ENCODE data around the gene DPP6. TPM values are rescaled to one million over a fixed set of nuclear protein-coding genes. Genes with fewer than 3 reads are reported as not detected.
"Not testable (repeated sequence)": the region's sequence is repeated elsewhere in the genome, so short reads cannot be mapped to it uniquely, and the experiment has no call there.

Gene DPP6
- polyA plus RNA-seq = under 1 TPM in 2 of 3 donors, not detected in 1; 0.06 to 0.68 TPM

DNA sequence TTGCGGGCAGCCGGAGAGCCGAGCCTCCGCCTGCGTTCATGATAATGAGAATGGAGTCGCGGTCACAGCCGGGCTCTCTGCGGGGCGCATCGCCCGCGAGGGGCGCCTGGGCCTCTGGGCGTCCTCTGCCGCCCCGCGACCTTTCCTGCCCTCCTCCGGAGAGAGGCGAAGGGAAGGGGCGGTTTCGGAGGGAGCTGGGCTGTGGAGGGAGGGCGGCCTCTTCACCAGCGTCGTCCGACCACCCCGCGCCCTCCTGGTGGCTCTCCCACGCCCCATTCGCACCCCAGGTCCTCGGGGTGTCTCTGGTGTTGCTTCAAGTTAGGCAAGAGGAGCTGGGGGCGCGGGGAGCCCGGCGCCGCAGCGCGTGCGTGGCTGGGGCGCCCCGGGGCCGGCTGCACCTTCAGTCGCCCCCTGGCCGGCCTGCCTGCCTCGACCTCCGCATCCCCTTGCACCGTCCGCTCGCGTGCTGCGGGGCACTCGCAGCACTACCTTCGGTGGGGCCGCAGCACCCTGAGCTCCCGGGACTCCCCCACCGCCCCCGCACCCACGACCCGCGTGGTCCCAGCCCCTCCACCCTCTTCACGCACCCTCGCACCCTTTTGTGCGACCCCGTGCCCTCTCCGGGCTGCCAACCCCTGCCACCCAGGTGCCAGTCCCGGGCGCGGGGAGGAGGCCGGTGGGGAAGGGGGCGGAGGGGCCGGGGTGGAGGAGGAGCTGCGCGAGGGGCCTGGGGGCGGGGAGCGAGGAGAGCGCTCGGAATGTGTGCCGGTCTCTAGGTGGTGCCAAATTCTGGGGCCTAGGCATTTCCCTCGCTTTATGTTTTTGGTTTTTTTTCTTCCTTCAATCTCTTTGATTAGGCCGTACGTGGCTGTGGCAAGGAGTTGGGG is at the start of gene DPP6:
TSS of gene DPP6 (plus strand) at position 756 of the 887 bp plus-strand sequence.
- 1 to 3% (median 3%) methylated on average over 16 to 47 of the region's 81 CpGs for whole genome bisulfite sequencing, 3 donors
- H3K27ac ChIP-seq (ENCODE audit: low read depth, low read length) = not testable (repeated sequence)

- H3K27ac ChIP-seq (ENCODE audit: low read depth, low read length) = not testable (repeated sequence)
- WGBS, 3 donors = 52 to 96% (median 70%) methylated on average over 2 of the region's 3 CpGs
These were observed 42.7 kb upstream of the DPP6 start for GRCh38 chr7:154009423-154009911.

DNA sequence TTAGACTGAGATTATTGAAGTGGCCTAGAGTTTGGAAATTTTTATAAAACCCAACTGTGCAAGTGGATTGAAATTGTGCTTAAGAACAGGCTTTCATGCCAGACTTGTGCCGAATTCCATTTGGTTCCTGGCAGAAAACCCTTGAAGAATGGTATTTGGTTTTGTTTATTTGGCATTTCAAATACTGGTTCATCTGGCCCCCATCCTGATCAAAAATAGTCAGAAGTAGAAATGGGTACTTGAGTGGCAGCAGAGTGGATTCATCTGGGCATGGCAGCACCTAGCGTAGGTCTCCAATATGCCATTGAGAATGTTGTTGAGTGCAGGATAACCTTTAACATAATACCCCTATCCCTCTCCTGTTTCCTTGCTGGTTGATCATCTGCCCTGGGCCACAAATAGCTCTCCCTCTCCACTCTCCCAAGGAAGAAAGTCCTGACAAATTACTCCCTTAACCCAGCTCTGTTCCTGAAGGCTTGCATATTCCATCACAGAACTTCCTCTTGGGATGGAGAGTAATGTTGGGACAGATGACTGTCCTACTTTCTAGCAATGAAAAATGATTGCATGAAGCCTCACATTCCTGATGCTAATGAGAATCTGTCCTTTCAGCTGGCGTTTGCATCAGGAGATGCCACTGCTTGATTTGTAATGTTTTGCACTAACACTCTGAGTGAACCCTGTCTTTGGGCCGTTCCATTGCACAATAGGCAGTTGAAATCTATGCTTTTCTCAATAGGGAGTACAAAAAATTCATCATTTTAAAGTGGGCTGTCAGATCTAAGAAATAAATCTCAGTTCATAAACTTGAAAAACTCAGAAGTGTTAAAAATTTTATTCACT is 41.3 kb upstream of the DPP6 start:
- not testable (repeated sequence) for H3K27ac ChIP-seq (ENCODE audit: low read depth, low read length)
- WGBS, 3 donors = 64 to 68% (median 65%) methylated on average over 4 of the region's 4 CpGs

GRCh38 chr7:154012800-154013199 is 39.4 kb upstream of the DPP6 start:
- not testable (repeated sequence) for H3K27ac ChIP-seq (ENCODE audit: low read depth, low read length)
- WGBS, 3 donors = 56 to 64% (median 63%) methylated on average over 3 of the region's 3 CpGs

- not testable (repeated sequence) for H3K27ac ChIP-seq (ENCODE audit: low read depth, low read length)
- whole genome bisulfite sequencing, 3 donors = 72 to 86% (median 83%) methylated on average over 6 of the region's 6 CpGs
These were observed 36.6 kb upstream of the DPP6 start for GRCh38 chr7:154015636-154016035.

DNA sequence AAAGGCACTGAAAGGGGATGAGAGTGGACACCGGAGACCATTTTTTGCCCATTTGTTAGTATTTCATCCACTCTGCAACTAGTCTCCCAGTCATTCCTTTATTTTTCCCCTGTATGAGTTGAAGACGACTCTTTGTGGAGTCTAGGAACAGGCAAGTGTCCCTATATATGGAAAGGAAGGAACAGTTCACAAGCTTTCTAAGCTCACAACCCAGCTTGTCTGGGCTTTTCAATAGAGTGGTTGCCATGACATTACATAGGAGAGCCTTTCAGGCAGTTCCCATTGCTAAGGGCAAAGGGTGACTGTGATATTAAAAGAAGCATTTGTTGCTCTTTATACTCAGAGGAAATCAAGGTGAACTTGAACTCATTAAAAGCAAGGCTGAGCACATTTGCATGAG is 33.8 kb upstream of the DPP6 start:
- not testable (repeated sequence) for H3K27ac ChIP-seq (ENCODE audit: low read depth, low read length)
- 63 to 81% (median 79%) methylated on average over 2 of the region's 2 CpGs for WGBS, 3 donors

GRCh38 chr7:154027805-154028204 is 24.4 kb upstream of the DPP6 start:
- H3K27ac ChIP-seq (ENCODE audit: low read depth, low read length) = not testable (repeated sequence)
- 72 to 86% (median 76%) methylated on average over 7 to 8 of the region's 8 CpGs for WGBS, 3 donors

- H3K27ac ChIP-seq (ENCODE audit: low read depth, low read length) = not testable (repeated sequence)
- WGBS, 3 donors = 60 to 67% (median 66%) methylated on average over 9 to 11 of the region's 11 CpGs
These were observed 21.6 kb upstream of the DPP6 start for GRCh38 chr7:154030476-154031080.

DNA sequence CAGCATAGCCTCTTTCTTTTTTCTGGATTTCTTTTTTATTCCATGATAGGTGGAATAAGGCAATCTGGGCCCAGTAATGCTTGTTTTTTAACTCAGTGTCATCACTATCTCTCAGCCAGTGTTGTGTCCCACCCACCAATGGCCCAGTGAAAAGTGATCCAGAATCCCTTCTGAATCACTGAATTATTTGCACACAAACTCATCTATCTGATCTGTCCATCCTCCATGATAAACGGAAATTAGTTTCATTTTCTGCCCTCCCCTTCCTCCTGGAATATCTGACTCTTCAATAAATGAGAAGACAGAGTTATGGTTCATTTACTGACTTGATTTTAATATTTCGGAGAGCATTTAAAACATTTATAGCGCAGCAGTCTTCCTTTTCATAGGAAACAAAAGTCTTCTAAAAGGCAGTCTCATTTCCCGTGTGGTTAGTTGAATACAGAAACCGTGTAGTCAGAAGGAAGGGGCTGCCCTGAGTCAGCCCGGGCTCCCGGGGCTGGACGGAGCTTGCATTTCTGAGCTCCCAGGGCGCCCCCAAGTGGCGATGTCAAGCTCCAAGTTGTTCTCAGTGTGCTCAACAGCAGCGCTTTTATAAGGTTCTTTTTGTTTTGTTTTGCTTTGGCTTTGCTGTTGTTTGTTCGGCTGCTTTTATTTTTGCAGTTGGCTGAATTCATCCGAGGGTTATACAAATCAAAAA is 12.6 kb upstream of the DPP6 start:
- WGBS, 3 donors = 2 to 4% methylated on average over 7 of the region's 13 CpGs; no CpG with 5 or more reads in 1 of the 3 donors
- not testable (repeated sequence) for H3K27ac ChIP-seq (ENCODE audit: low read depth, low read length)

DNA sequence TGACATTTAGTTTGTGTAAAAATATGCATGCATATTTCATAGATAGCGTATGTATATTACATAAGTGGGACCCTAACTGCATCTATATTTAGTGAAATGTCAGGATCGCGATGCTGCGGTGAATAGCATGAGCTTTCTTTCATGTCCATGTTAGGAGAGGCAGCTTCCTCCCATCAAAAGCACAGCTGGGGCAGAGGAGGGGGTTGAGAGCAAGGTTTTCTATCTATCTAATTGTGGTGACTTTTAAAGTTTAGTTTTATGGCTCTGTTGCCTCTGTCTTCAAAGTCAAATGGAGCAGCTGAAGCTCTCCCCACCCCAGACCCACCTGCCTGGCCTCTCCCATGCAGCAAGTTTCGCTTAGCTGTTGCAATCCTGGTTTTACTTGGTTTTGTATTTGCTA is 1.8 kb upstream of the DPP6 start:
- 86 to 96% (median 90%) methylated on average over 4 to 5 of the region's 5 CpGs for WGBS, 3 donors
- not testable (repeated sequence) for H3K27ac ChIP-seq (ENCODE audit: low read depth, low read length)

DNA sequence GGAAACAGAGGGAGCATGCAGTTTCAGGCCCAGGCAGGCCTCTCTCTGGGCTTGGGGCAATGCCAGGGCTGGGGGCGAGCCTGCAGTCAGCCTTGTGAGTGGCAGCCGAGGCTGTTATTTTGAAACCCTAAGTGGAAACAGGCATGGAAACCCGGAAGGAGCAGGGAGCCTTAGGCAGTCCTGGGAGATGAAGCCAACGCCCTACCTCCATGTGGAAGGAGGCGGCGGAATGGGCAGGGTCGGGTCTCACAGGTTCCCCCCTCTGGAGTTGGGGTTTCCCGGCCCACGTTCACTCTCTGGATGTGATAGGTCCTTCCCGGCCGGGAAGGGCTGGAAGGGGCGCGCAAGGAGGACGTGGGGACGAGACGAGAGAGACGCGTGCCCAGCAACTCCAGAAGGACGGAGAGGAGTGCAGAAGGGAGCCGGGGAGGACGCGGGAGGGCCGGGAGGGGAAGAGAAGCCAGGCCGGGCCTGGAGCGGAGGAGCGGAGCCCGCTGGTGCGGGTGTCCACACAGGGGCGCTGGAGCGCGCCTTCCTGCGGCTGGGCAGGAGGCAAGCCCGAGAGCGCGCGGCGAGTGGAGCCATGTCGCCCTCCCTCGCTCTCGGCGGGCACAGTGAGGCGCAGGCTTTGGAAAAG is 1.1 kb upstream of the DPP6 start:
- WGBS, 3 donors = 4 to 11% (median 10%) methylated on average over 18 to 19 of the region's 42 CpGs
- not testable (repeated sequence) for H3K27ac ChIP-seq (ENCODE audit: low read depth, low read length)

DNA sequence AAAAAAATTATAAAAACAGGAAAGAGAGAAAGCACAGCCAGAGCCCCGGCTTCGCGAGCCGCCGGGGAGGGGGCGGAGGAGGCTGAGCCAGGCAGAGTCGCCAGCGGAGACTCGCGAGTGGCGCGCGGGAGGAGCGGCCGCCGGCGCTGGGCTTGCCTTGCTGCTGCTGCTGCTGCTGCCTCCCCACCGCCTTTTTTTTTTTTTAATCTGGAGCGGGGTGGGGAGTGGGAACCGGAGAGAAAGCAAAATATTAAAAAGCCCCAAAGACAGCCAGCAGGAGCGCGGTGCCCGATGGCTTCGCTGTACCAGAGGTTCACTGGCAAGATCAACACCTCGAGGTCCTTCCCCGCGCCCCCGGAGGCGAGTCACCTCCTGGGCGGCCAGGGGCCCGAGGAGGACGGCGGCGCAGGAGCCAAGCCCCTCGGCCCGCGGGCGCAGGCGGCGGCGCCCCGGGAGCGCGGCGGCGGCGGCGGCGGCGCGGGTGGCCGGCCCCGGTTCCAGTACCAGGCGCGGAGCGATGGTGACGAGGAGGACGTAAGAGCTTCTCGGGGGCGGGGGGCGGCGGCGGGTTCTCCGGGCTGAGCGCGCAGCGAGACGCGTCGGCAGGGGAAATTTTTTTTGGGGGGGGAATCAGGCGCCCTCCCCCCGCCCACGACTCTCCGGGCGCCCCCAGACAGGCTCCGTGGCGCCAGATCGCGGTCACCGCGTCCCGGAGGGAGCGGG is 493 bp downstream of the DPP6 start:
- WGBS, 3 donors = 1 to 3% (median 1%) methylated on average over 38 to 81 of the region's 83 CpGs

DNA sequence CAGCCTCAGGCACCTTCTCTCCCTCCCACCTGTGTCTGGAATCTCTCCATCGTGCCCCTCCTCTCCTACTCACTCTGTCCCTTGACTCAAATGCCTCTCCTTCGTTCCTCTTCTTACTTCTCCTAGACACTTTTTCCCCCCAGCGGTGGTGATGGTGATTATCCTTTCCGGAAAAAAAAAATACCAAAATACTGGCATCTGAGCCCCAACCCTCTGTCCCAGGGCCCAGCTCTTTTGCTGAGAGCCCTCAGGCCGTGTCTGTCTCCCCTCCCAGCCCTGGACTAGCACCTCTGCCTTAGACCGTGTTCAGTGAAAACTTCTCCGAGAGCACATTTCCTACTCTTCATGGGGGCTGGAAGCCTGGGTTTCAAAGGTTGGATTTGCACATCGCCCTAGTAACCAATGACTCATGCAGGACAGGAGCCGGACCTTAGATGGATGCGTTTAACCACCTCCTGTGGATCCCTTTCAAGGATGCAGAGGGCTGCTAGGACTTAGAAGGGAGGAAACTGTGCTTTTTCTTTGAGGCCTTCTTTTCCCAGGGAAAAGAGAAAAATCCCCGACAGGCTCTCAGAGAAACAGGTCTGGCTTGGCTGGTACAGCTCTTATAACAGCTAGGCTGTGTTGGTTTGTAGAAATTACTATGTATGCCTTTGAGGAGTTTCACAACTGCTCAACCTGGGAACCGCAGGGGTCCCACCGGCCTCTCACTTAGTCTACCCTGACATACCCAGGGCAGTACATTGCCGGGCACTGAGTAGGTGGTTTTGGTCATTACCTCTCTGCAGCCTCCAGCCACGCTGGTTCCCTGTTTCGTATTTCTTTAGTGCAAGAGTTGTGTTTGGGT is 1.5 kb downstream of the DPP6 start:
- WGBS, 3 donors = 35 to 40% (median 35%) methylated on average over 9 to 10 of the region's 16 CpGs
- not testable (repeated sequence) for H3K27ac ChIP-seq (ENCODE audit: low read depth, low read length)

More for the DNA sequence above, 493 bp downstream of the DPP6 start:
- not testable (repeated sequence) for H3K27ac ChIP-seq (ENCODE audit: low read depth, low read length)

DNA sequence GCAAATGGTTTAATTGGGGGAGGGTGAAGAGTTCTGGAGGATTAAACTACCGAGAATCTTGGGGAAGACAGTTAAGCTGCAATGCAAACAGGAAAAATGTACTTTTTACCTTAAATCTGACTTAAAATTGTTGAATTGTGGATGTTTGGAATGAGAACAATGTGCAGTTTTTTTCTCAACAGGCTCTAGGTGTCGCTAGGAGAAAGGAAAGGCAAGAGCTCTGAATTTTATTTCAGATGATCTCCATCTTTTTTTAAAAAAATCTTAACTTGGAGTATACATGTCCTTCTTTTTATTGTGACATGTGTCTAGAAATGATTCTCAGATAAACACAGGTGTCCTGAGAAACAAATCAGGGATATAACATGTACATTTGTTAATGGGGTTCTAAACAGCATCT is 2.5 kb downstream of the DPP6 start:
- H3K27ac ChIP-seq (ENCODE audit: low read depth, low read length) = not testable (repeated sequence)
- WGBS, 3 donors = 0 to 13% (median 0%) methylated on average over 1 of the region's 2 CpGs

GRCh38 chr7:154055491-154056106 is 3.4 kb downstream of the DPP6 start:
- 11 to 14% (median 11%) methylated on average over 9 of the region's 9 CpGs for WGBS, 3 donors
- H3K27ac ChIP-seq (ENCODE audit: low read depth, low read length) = not testable (repeated sequence)

DNA sequence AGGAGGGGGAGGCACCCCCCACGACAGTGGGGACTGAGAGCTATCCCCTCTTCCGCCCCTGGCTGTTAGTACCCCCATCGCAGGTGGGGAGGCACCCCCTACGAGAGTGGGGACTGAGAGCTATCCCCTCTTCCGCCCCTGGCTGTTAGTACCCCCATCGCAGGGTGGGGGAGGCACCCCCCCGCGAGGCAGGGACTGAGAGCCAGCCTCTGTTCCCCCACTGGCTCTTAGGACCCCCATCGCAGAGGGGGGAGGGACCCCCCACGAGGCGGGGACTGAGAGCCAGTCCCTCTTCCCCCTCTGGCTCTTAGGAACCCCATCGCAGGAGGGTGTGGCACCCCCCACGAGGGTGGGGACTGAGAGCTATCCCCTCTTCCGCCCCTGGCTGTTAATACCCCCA is 6.6 kb downstream of the DPP6 start:
- WGBS, 3 donors = 81 to 88% (median 87%) methylated on average over 8 to 14 of the region's 14 CpGs
- H3K27ac ChIP-seq (ENCODE audit: low read depth, low read length) = not testable (repeated sequence)
